ENCODE data around the gene KLRB1.
"Not testable (repeated sequence)": the region's sequence is repeated elsewhere in the genome, so short reads cannot be mapped to it uniquely, and the experiment has no call there.

Gene KLRB1

DNA sequence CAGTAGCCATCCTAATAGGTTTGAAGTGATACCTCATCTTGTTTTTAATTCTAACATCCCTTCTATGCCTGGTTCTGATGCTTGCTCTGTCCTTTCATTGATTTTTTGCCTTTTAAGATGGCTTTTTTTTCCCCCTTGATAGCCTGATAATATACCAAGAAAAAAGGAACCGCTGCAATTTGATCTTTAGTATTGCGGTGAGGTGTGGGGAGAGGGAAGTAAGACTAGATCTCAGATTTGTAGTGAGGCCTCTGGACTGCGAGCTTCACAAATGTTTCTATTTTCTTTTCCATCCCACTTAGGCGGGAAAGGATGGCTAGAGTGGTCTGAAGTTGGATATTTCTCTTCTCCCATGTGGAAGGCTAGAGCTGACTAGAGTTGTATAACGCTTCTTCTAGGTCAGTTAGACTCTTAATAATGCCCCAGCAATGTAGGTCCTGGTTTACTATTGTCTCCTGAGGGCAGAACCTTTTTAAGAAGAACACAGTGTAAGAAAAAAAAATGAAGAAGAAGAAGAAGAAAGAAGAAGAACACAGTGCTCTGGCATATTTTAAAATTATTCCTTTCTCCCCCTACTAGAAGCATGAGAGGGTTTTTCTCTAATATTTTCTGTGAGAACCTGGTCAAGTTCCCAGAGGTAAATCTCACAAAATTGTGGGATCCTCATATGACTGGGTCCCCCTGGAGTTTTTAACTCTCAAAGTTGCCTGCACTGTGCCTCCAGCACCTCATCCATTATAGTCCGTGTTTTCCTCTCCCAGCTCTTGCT is 11.9 kb upstream of the KLRB1 start:
- no peak for DNase-seq

DNA sequence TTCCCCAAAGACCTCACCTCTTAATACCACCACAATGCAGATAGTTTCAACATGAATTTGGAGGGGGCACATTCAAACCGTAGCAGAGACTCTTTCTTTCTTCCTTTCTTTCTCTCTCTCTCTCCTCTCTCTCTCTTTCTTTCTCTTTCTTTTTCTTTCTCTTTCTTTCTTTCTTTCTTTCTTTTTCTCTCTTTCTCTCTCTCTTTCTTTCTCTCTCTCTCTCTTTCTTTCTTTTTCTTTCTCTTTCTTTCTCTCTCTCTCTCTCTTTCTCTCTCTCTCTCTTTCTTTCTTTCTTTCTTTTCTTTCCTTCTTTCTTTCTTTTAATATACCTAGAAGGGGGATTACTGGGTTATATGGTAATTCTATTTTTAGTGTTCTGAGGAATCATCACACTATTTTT is 11.2 kb upstream of the KLRB1 start:
- DNase-seq = not testable (repeated sequence)

GRCh38 chr12:9617124-9617523 is 9.4 kb upstream of the KLRB1 start:
- DNase-seq = no peak

DNA sequence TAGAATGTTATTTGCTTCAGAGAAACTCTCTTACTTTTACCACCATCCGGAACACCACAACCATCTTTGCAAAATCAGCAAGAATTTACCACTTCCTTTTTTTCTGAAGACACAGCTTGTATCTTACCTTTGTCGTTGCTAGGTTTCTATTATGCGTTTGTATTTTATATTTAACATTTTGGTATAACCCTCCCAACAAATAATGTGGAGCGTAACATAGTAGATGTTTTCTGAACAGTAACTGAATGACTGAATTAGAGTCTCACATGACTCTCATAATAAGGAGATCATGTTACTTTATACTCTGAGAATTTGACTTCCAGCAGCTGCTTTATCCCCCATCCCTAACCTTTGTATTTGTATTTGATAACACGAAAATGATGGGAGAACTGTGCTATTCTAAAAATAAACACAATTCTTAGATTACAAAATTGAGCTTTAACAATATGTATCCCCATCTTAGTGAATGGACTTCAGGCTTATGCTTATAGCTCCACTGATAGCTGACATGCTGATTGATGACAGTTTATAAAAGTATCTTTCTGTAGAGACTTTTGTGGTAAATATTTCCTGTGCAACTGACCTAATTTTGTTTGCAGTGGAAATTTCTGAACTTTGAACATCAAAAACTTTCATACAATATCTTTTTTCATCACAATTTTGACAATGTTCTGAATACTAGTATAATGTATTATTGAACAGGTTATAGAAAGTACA is 7.9 kb upstream of the KLRB1 start:
- DNase-seq = peak; percentile 23

DNA sequence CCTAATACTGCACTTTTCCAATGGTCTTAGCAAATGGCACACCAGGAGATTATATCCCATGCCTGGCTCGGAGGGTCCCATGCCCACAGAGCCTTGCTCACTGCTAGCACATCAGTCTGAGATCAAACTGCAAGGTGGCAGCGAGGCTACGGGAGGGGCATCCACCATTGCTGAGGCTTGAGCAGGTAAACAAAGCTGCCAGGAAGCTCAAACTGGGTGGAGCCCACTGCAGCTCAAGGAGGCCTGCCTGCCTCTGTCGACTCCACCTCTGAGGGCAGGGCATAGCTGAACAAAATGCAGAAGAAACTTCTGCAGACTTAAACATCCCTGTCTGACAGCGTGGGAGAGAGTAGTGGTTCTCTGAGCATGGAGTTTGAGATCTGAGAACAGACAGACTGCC is 2.9 kb upstream of the KLRB1 start:
- DNase-seq = not testable (repeated sequence)

GRCh38 chr12:9606736-9607372 is 862 bp downstream of the KLRB1 start:
- DNase-seq = no peak

DNA sequence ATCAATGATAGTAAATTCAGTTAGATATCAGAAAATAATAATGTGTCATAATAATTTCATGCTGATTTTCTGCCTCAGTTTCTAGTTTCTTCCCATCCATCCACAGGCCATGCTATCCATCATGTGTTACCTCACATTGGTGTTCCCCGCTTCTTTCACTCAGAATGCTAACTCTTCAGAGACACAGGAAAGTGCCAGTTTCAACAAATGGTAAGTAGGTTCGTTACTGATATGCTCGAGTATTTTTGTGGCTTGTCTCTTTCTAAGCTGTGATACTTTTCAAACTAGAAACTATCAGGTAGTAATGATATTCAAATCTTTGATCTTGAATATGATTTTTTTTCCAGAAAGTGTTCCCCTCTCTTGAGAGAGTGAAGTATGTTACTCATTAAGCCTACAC is 1.5 kb downstream of the KLRB1 start:
- DNase-seq = no peak

GRCh38 chr12:9605483-9605882 is 2.2 kb downstream of the KLRB1 start:
- DNase-seq = no peak

- DNase-seq = no peak
These were observed 3.4 kb downstream of the KLRB1 start for GRCh38 chr12:9604287-9604686.

GRCh38 chr12:9600426-9600825 is 7.3 kb downstream of the KLRB1 start:
- not testable (repeated sequence) for DNase-seq

GRCh38 chr12:9598363-9598762 is 9.4 kb downstream of the KLRB1 start:
- no peak for DNase-seq

DNA sequence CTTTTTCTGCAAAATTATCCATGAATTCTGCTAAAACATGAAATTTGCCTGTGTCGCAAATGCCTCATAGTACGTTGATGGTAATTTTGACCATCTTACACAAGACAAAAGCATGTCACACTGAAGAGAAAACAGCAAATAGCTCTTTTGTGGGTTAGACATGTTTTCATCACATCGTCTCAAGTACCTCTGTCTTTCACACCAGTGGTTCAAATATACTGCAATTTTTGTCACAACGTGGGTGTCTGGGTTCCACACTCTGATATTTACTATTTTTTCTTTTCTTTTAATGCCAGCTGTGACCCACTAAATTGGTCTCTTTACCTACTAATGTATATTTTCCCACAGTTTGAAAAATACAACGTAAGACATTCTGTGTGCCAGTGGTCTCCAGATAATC is 10.4 kb downstream of the KLRB1 start:
- no peak for DNase-seq

GRCh38 chr12:9590441-9590840 is 17.3 kb downstream of the KLRB1 start:
- DNase-seq = no peak

DNA sequence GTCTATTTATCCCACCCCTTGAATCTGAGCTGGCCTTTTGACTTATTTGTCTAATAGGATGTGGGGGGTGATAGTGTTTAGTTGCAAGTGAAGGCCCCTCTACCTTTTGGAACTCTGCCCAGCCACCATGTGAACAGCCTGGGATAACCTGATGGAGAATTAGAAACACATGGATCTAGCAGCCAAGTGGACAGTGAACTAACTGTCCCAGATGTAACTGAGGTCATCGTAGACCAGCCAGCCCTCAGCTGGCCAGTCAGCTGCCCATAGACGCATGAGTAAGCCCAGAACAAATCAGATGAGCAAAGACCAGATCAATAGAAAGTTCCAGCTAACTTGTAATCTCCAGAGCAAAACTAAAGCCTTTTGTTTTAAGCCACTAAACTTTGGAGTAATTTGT is 19.0 kb downstream of the KLRB1 start:
- no peak for DNase-seq

GRCh38 chr12:9587987-9588600 is 19.6 kb downstream of the KLRB1 start:
- DNase-seq = no peak

GRCh38 chr12:9577729-9578128 is 30.0 kb downstream of the KLRB1 start:
- DNase-seq = not testable (repeated sequence)

DNA sequence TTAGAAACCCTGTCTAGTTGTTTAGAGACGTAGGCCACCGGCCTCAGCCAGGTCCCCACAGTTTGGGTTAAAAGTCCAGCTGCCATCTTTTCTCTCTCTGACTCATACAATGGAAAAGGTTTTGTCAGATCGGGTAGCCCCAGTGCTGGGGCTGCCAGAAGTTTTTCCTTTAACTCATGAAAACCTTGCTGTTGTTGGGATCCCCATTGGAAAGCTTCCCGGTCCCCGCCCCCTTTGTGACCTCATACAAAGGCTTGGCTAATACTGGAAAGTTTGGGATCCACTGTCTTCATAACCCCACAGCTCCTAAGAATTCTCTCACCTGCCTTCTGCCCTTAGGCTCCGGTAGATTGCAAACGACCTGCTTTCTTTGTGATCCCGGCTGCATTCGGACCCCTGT is 40.6 kb downstream of the KLRB1 start:
- DNase-seq = not testable (repeated sequence)

DNA sequence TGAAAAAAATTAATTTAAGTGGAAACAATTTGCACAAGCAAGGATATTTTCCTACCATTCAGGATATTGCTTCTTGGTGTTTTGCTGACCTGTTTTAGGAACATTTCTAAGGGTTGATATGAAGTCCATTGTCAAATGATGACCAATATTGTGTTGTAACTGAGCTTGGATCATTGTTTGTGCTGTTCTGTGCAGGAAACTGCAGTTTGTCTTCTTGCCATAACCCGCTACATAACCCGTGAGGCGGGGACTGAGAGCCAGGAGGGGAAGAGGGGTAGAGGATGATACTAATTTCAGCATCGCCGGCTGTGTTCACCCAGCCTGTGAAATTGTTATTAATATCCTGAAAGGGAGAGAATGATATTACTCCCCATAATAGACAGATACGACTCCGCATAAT is 41.6 kb downstream of the KLRB1 start:
- not testable (repeated sequence) for DNase-seq

- not testable (repeated sequence) for DNase-seq
These were observed 43.3 kb downstream of the KLRB1 start for GRCh38 chr12:9564418-9564817.

DNA sequence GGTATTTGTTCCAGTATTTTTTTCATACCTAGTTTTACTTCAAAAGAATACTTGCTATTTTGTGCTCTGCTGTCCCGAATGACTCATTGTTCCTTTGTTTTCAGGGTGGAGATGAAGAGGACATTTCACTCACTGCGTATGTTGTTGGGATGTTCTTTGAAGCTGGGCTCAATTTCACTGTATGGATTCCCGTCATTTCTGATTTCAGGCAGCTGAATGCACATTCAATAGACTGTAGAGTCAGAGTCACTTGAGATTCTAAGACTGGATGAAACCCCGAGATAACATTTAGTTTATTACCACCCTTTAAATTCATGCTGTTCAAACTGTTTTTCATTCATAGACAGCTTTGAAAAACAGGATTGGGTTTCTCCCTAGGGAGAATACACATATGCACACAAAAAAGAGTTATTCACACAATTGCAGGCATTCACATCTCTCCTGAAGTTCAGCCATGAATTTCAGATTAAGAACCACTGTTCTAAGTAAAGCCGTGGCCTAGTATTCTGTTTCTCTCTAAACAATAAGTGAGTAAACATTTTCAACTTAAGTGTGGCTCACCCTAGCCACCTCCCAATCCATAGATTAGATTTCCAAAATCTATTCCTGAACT is 44.8 kb downstream of the KLRB1 start:
- DNase-seq = not testable (repeated sequence)

DNA sequence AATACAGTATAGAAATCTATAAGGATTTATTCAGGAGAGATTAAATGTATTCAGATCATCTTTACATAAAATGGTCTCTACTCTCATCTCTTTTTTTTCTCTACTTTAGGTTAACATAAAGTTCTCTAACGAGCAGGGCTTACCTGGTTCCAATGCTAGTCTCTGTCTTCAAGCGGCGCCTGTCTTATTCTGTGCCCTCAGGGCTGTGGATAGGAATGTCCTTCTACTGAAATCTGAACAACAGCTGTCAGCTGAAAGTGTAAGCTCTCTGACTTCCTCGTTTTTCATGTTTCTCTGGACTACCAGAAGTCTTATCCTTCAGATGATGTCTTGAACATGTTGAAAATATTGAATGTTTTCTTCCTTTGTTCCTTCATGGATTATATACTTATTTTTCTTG is 62.2 kb downstream of the KLRB1 start:
- DNase-seq = not testable (repeated sequence)

Measured in activated CD4-positive, alpha-beta T cell treated with anti-CD3 and anti-CD28 coated beads, Interleukin-10, Interleukin-2, amounts not matched to agents 100 ng/mL and 50 ng/mL, durations not matched to agents 16 hours and 8 hours (primary cell).